HG03060 (cell line): Measurements from ENCODE around the gene SEMG2.

Experiments
- ATAC-seq: cut with Tn5 transposase; IDR thresholded peaks from one replicate; pipeline ENCODE4 v1.9.1; 2021; ENCODE audit warnings: low read depth, moderate number of reproducible peaks; ENCODE audit not compliant: unreplicated experiment

Gene SEMG2

DNA sequence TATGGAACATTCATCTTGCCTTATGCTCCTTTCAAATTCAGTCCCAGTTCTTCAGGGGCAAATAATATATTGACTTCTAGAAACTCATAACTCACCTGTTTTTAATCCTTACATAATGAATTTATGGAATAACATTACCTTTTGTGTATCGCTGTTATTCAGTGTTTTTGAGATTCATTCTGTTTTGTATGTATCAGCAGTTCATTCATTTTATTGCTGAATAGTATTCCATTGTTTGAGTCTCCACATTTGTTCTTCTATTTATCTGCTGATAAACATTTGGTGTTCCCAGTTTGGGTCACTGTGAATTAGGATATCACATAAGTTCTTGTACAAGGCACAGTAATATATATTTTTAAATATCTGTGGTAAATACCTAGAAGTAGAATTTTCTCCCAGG lies 5.1 kb downstream of the SEMG2 start:
- ATAC-seq, result no peak

DNA sequence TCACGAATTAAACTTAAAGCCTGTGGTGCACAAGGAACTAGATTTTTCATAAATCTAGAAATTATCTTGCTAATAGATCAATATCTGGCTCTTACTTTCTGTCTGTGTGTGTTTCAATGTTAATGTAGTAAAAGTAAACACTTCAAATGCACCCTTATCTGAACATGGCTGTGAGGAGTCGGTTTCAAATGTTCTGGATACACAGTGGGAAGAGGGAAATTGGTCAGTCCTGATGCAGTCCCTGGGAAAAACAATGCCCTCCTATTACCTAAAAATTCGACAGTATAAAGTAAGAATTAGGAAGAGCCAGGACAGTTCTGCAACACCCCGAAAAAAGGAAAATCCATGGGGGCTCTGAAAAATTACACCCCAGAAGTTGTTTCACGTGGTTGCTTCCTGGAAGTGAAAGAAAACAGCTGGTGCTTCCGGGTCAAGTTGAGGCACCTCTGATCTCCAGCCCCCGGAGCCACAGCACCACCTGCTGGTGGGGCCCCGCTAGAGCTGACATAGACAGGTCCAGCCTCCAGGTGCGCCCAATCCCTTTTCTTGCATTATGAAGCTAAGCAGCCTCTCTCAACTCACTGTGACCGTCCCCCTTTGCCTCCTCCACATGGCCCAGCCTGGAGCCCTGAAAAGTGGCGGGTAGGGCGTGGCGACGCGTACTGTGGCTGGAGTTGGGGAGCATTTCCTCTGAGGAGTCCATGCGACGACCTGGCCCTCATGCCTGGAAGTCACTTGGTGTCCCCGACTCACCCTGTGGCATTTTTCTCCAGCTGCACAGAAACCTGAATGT lies 8.3 kb downstream of the SEMG2 start:
- no peak for ATAC-seq

DNA sequence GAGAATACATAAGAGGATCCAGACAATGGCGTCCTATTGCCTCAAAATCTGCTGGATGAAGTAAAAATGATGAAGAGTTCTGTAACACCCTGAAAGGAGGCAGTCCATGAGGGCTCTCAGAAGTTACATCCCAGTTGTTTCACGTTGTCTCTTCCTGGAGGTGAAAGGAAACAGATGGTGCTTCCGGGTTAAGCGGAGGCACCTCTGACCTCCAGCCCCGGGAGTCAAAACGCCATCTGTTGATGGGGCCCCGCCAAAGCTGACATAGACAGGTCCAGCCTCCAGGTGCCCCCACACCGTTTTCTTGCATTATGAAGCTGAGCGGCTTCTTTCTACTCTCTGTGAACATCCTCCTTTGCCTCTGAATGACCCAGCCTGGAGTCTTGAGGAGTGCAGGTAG lies 9.5 kb downstream of the SEMG2 start:
- ATAC-seq, result no peak

DNA sequence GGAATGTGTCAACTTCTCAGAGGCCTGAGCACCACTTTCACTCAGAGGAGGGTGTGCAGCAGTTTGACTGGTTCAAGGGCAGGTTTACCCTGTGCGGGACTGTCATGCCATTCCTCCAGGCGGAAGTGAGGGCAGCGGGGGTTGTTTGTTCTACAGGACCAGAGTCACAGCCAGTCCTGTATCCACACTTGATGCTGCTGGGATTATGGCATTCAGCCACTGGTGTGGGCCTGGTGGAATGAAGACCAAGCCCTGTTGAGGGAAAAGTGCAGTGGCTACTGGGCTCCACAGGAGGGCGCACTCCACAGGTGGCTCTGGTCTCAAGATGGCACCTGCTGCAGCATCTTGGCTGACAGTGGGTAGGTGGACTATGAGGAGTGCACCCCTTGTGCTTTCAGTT lies 14.8 kb downstream of the SEMG2 start:
- ATAC-seq, result no peak

DNA sequence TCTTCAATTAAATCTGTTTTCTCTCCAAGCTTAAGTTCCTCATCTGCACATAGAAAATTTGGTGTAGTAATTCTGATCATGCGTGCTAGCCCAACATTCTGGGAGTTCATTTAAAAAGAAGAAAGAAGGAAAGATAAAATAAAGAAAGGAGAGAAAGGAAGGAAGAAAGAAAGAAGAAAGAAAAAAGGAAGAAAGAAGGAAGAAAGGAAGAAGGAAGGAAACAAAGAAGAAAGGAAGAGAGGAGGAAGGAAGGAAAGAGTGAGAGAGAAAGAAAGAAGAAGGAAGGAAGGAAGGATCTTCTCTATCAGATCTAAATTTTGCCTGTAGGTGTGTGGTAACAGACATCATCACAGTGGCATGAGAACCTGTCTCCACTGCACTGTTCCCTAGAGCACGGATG lies 17.0 kb downstream of the SEMG2 start:
- no peak for ATAC-seq

DNA sequence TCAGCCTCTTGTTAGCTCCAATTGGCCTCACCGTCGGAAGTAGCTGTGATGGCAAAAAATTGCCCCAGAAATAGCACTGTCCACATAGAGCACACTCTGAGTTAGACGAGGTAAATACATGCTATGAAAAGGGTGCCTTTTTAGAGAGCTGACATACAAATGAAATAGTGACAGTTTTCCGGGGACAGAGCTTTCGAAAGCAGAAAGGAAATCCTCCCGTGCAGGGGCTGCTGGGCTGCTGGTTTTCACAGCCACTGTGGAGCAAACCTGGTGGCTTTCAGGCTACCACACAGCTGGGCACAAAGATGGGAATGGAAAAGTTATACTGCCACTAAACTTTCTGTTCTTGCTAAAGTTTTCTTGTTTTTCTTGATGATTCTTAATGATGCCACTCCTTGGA lies 24.9 kb downstream of the SEMG2 start:
- ATAC-seq, result no peak

DNA sequence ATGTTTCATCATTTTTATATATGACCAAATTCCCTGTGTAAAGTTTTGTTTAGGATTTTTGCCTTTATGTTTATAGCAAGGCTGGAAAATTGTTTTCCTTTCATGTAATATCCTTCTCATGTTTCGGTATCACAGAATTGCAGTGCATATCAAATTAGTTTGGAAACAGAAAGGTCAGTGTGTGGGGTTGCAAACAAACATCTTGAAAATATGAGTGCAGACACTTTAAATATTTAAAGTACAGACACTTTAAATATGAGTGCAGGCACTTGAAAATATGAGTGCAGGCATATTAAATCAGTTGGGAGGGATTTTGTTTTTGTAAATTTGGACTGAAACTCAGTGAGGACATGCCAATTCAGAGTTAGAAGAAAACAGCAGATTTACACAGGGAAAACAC lies 26.7 kb downstream of the SEMG2 start:
- no peak for ATAC-seq

DNA sequence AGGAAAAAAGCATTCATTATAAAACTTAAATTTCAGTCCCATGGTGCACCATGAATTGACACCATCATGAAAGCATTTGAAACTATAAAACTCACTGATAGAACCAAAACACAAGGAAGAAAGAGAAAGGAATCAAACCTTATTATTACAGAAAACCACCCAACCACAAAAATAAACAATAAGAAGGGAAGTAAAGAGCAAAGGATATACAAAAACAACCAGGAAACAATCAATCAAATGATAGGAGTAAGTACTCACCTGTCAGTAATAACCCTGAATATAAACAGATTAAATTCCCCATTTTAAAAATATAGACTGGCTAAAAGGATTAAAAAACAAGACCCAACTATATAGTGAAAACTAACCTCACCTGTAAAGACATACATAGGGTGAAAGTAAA lies 27.4 kb downstream of the SEMG2 start:
- no peak for ATAC-seq

DNA sequence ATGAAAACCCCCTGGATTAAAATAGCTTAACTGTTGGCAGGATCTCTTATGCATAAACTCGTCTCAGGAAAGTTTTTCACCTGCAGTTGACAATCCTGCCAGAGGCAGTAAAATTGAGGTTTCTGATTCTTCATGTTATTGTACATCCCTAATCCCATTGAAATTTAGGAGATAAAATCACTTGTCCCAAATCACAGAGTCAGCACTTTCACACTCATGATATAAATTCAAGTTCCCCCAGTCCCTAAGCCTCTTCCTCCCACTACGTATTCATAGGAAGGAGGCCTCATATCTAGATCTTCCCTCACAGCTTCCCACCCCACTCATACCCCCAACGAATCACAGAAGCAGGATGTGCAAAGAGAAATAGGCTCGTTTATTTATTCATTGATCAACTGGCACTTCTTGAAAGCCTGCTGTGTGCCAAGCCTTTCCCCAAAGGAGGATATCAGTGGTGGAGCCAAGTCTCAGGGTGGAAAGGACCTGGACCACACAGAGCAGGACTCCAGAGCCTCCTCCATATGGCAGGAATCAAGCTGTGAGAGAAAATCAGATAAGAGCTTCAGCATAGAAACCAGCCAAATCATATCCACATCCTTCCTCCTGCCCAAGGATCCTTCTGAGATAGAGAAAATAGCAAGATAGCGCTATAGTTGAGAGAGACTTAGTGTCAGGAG lies 30.8 kb downstream of the SEMG2 start:
- no peak for ATAC-seq

DNA sequence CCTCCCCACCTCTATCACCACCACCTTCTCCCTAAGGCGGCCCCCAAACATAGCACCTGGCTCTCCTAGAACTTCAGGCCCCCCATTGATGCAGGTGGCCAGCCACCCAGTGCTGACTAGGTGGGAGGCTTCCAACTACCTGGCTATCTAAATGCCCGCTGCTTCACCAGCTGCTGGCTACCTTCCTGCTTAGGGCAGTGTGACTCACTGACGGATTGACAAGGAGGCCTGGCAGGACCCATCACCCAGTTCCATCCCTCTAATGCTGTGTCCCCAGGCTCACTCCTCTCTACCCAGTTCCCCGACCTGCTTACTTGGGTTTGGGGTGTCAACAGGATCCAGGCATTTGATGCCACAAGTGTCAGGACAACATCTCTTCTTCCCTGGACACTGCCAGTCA lies 32.1 kb downstream of the SEMG2 start:
- no peak for ATAC-seq

DNA sequence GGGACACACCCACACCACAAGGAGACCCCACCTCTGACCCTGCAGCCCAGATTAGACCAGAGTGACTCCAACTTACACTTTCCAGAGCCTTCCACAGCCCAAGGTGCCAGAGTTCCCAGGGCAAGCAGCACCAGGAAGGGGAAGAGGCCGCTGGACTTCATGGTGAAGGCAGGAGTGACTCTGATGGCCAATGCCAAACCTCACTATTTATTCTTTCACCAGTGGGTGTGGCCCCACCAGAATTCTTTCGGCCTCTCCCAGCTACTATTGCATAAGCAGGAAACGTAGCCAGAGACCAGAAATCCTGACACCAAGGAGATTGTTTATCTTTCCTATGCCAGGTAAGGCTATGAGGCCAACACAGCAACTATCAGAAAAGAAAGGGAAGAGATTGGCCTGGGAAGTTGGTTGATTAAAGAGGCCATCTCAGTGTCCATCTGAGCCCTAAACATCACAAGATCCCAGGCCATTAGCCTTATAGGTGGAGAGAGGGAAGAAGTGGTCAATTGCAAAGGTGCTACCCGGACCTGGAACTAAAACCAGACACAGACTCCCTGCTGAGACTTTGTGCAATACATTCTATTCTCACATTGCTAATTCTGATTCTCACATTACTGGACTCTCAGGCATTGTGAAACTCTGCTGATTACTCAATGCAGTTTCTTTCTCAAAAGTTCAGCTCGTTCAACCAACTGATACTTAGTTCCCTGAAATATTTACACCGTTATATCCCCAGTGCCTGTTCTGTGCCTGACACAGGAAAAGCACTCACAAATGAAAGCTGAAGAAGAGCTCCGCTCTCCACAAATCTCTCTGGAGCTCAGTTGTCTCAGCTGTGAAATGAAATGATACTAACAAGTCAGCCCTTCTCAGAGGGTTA lies 33.5 kb downstream of the SEMG2 start, which contains the start of gene SLPI:
Gene SLPI (minus strand): TSS at position 182 of the 880 bp plus-strand sequence. CDS start 21 bp downstream, at position 161.
- ATAC-seq, result no peak

DNA sequence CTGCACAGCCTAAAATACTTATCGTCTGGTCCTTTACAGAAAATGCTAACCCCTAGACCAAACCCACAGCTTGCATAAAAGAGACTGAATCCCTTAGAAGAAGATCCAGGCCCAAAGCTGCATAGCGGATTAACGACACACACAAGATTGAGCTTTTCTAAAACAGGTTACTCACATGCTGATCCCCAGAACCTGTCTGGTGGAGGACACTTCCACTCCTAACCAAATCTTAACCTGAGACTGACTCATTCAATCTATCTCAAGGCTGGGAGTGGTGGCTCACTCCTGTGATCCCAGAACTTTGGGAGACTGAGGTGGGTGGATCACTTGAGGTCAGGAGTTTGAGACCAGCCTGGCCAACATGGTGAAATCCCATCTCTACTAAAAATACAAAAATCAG lies 36.0 kb downstream of the SEMG2 start:
- no peak for ATAC-seq

DNA sequence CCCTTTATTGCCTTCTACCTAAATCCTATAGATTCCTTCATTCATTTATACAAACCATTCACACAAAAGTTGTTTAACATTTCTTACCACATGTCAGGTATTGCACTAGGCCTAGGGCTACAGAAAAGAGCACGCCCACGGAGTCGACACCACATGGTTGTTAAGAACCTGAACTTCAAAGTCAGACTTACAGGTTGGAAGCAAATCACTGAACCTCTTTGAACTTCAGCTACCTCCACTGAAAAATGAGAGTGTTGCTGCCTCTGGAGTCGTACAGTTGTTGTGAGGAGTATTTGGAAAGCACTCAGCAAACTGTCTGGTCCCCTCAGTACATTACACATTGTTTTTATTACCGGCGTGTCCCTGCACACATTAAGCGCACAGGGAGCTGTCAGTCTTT lies 36.5 kb downstream of the SEMG2 start:
- no peak for ATAC-seq

DNA sequence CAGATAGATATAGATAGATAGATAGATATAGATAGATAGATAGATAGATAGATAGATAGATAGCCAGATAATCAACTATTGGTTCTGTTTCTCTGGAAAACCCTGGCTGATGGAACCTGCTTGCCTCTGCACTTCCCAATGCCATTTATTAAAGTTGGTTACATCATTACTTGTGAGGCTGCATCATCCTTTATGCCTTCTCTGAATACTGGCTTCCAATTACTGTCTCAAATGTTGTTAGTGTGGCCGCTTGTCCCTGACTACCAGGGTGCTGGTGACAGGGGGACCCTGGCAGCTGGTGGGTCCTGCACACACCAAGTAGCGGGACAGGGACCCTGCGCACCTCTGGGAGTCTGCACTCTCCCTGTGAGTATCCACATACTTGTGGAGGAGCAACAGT lies 37.1 kb downstream of the SEMG2 start:
- no peak for ATAC-seq

DNA sequence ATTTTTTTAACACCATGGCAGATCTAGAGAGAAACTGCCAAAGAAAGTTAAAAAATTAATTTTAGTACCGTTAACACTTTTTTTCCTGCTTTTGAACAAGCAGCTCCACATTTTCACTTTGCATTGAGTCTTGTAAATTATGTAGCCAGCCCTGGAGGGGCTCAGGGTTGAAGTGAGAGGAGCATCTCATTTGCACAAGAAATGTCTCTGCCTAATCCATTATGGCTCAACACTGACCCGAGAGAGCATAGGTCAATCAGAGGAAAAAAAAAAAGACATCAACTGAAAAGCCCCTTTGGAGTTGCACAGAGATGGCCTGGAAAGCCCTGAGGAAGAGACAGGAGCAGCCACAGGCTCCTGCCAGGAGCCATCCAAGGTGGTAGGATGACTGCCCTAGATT lies 37.5 kb downstream of the SEMG2 start:
- no peak for ATAC-seq

DNA sequence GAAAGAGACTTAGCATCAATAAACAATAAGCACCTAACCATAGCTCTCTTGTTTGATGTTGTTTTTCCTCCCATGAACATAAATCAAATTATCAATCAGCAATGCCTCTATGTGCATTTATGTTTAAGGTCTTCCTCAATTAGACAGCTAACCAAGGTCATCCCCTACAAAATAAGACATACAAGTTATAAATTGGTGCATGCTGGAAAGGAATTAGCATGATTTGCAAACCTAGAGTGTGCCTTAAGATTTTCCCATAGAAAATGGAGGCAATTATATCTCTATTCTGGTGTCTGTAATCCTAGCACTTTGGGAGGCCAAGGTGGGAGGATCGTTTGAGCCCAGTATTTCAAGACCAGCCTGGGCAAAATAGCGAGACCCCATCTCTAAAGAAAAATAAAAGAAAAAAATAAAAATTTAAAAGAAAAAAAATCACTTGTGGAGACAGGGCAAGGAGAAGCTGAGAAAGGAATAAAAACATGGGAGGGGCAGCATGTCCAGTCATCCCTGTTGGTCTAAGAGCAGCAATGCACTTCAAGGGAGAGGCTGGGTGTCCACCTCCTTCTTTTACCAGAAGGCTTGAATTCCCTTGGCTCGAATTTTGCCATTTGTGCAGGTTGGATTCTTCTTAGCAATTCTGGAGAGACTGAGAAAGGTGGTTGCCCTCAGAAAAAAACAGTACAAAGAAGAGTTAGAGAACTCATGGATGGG lies 42.5 kb downstream of the SEMG2 start:
- ATAC-seq, result no peak

DNA sequence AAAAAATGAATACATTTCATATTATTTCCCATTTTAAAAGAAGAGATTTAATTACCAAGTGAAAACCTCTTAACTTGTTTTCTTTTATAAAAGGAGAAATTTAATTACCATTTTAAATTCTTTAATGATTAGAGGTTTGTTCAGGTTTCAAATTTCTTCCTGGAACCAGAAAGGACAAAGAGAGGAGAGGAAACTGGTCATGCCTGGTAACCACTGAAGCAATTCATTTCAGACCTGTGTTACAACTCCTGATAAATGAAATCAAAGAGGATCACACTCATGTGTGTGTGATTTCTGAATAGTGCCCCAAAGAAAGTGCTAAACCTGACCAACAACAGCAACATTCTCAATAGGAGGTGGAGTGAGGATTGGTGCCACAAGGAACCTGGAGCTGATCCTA lies 45.8 kb downstream of the SEMG2 start:
- ATAC-seq, result no peak

DNA sequence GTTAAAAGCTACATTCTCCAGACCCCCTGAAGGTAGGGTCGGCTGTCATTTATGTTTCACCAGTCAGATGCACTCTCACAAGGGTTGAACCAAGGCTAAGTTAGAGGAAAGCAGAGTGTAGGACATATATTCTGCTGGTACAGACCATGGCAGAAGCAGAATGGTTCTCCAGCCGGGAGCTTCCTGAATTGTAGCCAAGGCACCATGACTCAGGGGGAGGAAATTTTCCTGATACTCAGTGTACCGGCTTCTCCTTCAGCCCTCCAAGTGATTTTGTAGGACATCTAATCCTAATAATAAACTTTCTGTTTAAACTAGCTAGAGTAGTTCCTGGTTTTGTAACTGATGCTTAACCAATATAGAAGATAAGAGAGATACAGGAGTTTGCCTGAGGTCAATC lies 47.4 kb downstream of the SEMG2 start:
- ATAC-seq, result no peak

DNA sequence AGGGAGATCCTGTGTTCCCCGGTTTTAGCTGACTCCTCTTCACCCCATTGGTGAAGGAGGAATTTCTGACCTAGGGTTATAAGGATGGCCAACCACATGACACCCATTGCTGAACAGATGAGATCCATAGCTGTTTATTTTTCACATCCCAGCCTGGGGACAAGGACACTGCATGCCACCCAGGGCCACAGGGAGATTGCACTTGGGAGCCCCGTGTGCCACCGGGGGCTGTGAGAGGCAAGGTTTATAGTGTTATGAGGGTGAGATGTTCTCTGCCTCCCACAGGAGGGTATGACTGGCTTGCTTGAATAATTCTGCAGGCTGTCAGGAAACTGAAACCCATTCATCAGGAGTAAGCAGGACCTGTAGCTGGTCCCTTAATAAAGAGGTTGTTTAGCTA lies 47.9 kb downstream of the SEMG2 start:
- ATAC-seq, result no peak

DNA sequence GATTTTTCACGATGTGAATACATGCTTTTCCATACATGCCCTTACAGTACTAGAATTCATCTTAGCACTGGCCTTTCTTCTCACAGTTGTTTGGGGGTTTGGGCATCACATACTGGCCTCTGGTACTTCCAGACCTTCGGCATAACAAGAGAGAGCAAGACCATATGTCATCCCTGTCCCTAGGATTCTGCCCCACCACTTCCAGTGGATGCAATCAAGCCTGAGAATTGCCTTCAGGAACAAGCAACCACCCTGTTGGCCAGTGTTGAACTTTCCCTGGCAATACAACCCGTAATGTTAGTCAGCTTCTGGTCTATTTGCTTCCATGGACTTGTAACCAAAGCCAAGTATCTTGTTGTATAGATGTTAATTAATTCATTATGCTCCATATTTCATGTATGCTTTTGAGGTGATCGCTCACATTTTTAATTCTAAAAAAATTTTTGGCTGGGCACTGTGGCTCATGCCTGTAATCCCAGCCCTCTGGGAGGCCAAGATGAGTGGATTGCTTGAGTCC lies 48.6 kb downstream of the SEMG2 start:
- no peak for ATAC-seq
